Measurements from ENCODE around the gene SLC2A4RG. TPM values are rescaled to one million over a fixed set of nuclear protein-coding genes. Genes with fewer than 3 reads are reported as not detected.

The SLC2A4RG gene
- total and polyA plus RNA-seq, 2 of the 13 experiments (the other 11 are each of a cell fraction or from before 2014, with no cell fraction given): 91.4 to 95.9 TPM

- Histone ChIP-seq H3K9ac (ENCODE audit: insufficient read depth, low read depth, low read length) (no peak overlapping the region), H2AFZ (ENCODE audit: low read length) (no peak overlapping the region), H3K27ac (ENCODE audit: extremely low read length, insufficient read depth, low read length) (no peak overlapping the region), H3K4me1 (ENCODE audit: insufficient read depth, low read length) (peaks cover 38% of the 10 kb centered on the region), H3K9me3 (ENCODE audit: low read length) (peaks cover 5% of the 10 kb centered on the region; the same call in 1 of the 2 replicates), H3K36me3 (replicated peaks in 1 of 2; ENCODE audit: control insufficient read depth in 1 of 2, insufficient read depth in 2 of 2, low read length in 2 of 2) (peaks cover 13 to 52% of the 10 kb centered on the region in 2 experiments), H4K20me1 (ENCODE audit: insufficient read depth, low read length) (peaks cover 6% of the 10 kb centered on the region; the same call in 1 of the 2 replicates), H3K79me2 (ENCODE audit: insufficient read depth, low read length) (peaks cover 88% of the 10 kb centered on the region), H3K27me3 (ENCODE audit: control insufficient read depth in 1 of 2, insufficient read depth in 2 of 2, low read length in 2 of 2) (no peaks in the 10 kb centered on the region; a peak in 1 of 5 replicates), H3K4me2 (ENCODE audit: low read depth, low read length) (no peak overlapping the region), H3K4me3 (replicated peaks in 1 of 3; ENCODE audit: insufficient read depth in 1 of 3, low read depth in 2 of 3, low read length in 3 of 3) (no peak overlapping the region)
- CTCF ChIA-PET (ENCODE audit: low intra/inter-chr PET ratio, low total read pairs): no interaction called here
- WGBS (ENCODE audit: low lambda C conversion rate): 89% methylated on average over 12 of the region's 12 CpGs
- FAIRE-seq: no peak
- BruUV-seq (replicated peaks): no TSS peak
- no peak for DNase-seq (ENCODE audit: low spot score)
- intact Hi-C loops (cut with micrococcal nuclease; ENCODE audit: unreplicated experiment): no loop called here
- no peak for ATAC-seq
- TF ChIP-seq FOXO4 (CRISPR knock-in tag; conservative IDR thresholded peaks at IDR 0.05) (0 out of 2 replicates have a peak, but pooled peaks have one; percentile 16), FOXP1 (IDR thresholded peaks at IDR 0.05) (no peak), FOXP1 (CRISPR knock-in tag; IDR thresholded peaks at IDR 0.05) (no peak), ZNF263 (CRISPR knock-in tag; IDR thresholded peaks at IDR 0.05) (peak; percentile 62; the same call in 1 of the 2 replicates), ZNF232 (CRISPR knock-in tag; IDR thresholded peaks at IDR 0.05; ENCODE audit: borderline replicate concordance) (no peak), SAP130 (CRISPR knock-in tag; IDR thresholded peaks at IDR 0.05; ENCODE audit: low read depth) (no peak)
- in situ Hi-C loops (cut with HindIII; ENCODE audit: extremely low pct_ligation_motif_present, low pct_unique_long_range_greater_than_20kb): no loop called here
- POLR2A ChIA-PET: interaction anchor here (0.7 to 12.4 kb wide), 2 partner anchors 25 to 496 kb away, joined by 3 to 190 read pairs; partner anchors contain the start of genes LIME1 and SLC2A4RG
Observed at GRCh38 chr20:63711085-63711645, 28.4 kb upstream of the SLC2A4RG start.

- in situ Hi-C loops (cut with HindIII; ENCODE audit: extremely low pct_ligation_motif_present, low pct_unique_long_range_greater_than_20kb): no loop called here
- no peak for TF ChIP-seq ETV6 (CRISPR knock-in tag; conservative IDR thresholded peaks at IDR 0.05)
- no peak for TF ChIP-seq TOPORS (CRISPR knock-in tag; IDR thresholded peaks at IDR 0.05)
- no peak for TF ChIP-seq LBX2 (CRISPR knock-in tag; IDR thresholded peaks at IDR 0.05; ENCODE audit: borderline replicate concordance)
- TF ChIP-seq PHB2 (IDR thresholded peaks at IDR 0.05; ENCODE audit: partially characterized antibody): no peak
- no peak for TF ChIP-seq SATB2 (CRISPR knock-in tag; IDR thresholded peaks at IDR 0.05)
- no peak for TF ChIP-seq FOXJ3 (CRISPR knock-in tag; IDR thresholded peaks at IDR 0.05; ENCODE audit: borderline replicate concordance)
- TF ChIP-seq ZNF44 (CRISPR knock-in tag; IDR thresholded peaks at IDR 0.05): no peak
- TF ChIP-seq SRF (IDR thresholded peaks at IDR 0.05; ENCODE audit: low read depth, low read length): no peak
- TF ChIP-seq UBTF (CRISPR knock-in tag; IDR thresholded peaks at IDR 0.05): no peak
Observed at GRCh38 chr20:63712191-63712590, 27.4 kb upstream of the SLC2A4RG start.

More at GRCh38 chr20:63712191-63712590, 27.4 kb upstream of the SLC2A4RG start:
- FAIRE-seq (no peak), ATAC-seq (no peak), DNase-seq (ENCODE audit: low spot score) (no peak)
- H3K36me3 ChIP-seq (replicated peaks in 1 of 2; ENCODE audit: control insufficient read depth in 1 of 2, insufficient read depth in 2 of 2, low read length in 2 of 2): peaks cover 13 to 51% of the 10 kb centered on the region in 2 experiments; a peak in 4 of 5 replicates
- ChIA-PET CTCF (ENCODE audit: low intra/inter-chr PET ratio, low total read pairs) (no interaction called here), POLR2A (interaction anchor here (12.4 kb wide), 1 partner anchor 24 kb away, joined by 190 read pairs; the partner anchor contains the start of genes LIME1 and SLC2A4RG)
- intact Hi-C loops (cut with micrococcal nuclease; ENCODE audit: unreplicated experiment): no loop called here
- no peaks in the 10 kb centered on the region; the same call in 1 of the 2 replicates for H4K20me1 ChIP-seq (ENCODE audit: insufficient read depth, low read length)
- H3K4me2 ChIP-seq (ENCODE audit: low read depth, low read length): no peak overlapping the region
- no peak overlapping the region for H3K4me3 ChIP-seq (replicated peaks in 1 of 3; ENCODE audit: insufficient read depth in 1 of 3, low read depth in 2 of 3, low read length in 3 of 3)
- no peak overlapping the region for H2AFZ ChIP-seq (ENCODE audit: low read length)
- H3K27me3 ChIP-seq (ENCODE audit: control insufficient read depth in 1 of 2, insufficient read depth in 2 of 2, low read length in 2 of 2): no peaks in the 10 kb centered on the region; a peak in 1 of 5 replicates
- H3K9ac ChIP-seq (ENCODE audit: insufficient read depth, low read depth, low read length): no peak overlapping the region
- no peak overlapping the region for H3K27ac ChIP-seq (ENCODE audit: extremely low read length, insufficient read depth, low read length)
- peaks cover 32% of the 10 kb centered on the region for H3K4me1 ChIP-seq (ENCODE audit: insufficient read depth, low read length)
- 98% methylated on average over 1 of the region's 1 CpG for WGBS (ENCODE audit: low lambda C conversion rate)
- no TSS peak for BruUV-seq (replicated peaks)
- H3K79me2 ChIP-seq (ENCODE audit: insufficient read depth, low read length): peaks cover 85% of the 10 kb centered on the region
- H3K9me3 ChIP-seq (ENCODE audit: low read length): peaks cover 5% of the 10 kb centered on the region; the same call in 1 of the 2 replicates

Measured in HepG2 (cell line).